ENCODE measurements around the gene OGDH.

GRCh38 chr7:44590910-44591309 lies 15.5 kb upstream of the OGDH start:
- TF ChIP-seq, protein P1, sequence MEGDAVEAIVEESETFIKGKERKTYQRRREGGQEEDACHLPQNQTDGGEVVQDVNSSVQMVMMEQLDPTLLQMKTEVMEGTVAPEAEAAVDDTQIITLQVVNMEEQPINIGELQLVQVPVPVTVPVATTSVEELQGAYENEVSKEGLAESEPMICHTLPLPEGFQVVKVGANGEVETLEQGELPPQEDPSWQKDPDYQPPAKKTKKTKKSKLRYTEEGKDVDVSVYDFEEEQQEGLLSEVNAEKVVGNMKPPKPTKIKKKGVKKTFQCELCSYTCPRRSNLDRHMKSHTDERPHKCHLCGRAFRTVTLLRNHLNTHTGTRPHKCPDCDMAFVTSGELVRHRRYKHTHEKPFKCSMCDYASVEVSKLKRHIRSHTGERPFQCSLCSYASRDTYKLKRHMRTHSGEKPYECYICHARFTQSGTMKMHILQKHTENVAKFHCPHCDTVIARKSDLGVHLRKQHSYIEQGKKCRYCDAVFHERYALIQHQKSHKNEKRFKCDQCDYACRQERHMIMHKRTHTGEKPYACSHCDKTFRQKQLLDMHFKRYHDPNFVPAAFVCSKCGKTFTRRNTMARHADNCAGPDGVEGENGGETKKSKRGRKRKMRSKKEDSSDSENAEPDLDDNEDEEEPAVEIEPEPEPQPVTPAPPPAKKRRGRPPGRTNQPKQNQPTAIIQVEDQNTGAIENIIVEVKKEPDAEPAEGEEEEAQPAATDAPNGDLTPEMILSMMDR (IDR thresholded peaks at IDR 0.05; ENCODE audit: insufficient read depth, low read depth, low read length): no peak
- TF ChIP-seq EZH2 (IDR thresholded peaks at IDR 0.05; ENCODE audit: insufficient read depth, low read length): no peak
